GM19397 (cell line): ENCODE measurements around the gene SLC2A9.

ENCODE experiments used
- ATAC-seq: cut with Tn5 transposase; IDR thresholded peaks from one replicate; pipeline ENCODE4 v1.9.1; 2021; ENCODE audit warnings: mild to moderate bottlenecking, moderate library complexity; ENCODE audit not compliant: unreplicated experiment

SLC2A9 gene

GRCh38 chr4:9969526-9970398, 51.5 kb downstream of the SLC2A9 start:
- ATAC-seq, result no peak

GRCh38 chr4:9968472-9968871, 52.8 kb downstream of the SLC2A9 start:
- no peak for ATAC-seq

- no peak for ATAC-seq
Measured at GRCh38 chr4:9964879-9965278, 56.4 kb downstream of the SLC2A9 start.

GRCh38 chr4:9963328-9963727, 58.0 kb downstream of the SLC2A9 start:
- ATAC-seq, result no peak

GRCh38 chr4:9962611-9963314, 58.5 kb downstream of the SLC2A9 start:
- no peak for ATAC-seq

GRCh38 chr4:9954468-9954867, 66.8 kb downstream of the SLC2A9 start:
- ATAC-seq, result no peak

- no peak for ATAC-seq
Measured at GRCh38 chr4:9953089-9953488, 68.2 kb downstream of the SLC2A9 start.

- no peak for ATAC-seq
Measured at GRCh38 chr4:9952415-9952950, 68.8 kb downstream of the SLC2A9 start.

- no peak for ATAC-seq
Measured at GRCh38 chr4:9949573-9949972, 71.7 kb downstream of the SLC2A9 start.

GRCh38 chr4:9947168-9948062, 73.9 kb downstream of the SLC2A9 start:
- ATAC-seq, result no peak

GRCh38 chr4:9946170-9946569, 75.1 kb downstream of the SLC2A9 start:
- ATAC-seq, result no peak

GRCh38 chr4:9944431-9945425, 76.6 kb downstream of the SLC2A9 start:
- ATAC-seq, result no peak

GRCh38 chr4:9943761-9944160, 77.5 kb downstream of the SLC2A9 start:
- no peak for ATAC-seq

GRCh38 chr4:9942921-9943600, 78.2 kb downstream of the SLC2A9 start:
- no peak for ATAC-seq

GRCh38 chr4:9942139-9942538, 79.2 kb downstream of the SLC2A9 start:
- ATAC-seq, result no peak

- ATAC-seq, result no peak
Measured at GRCh38 chr4:9940041-9940440, 81.3 kb downstream of the SLC2A9 start.

GRCh38 chr4:9938933-9939332, 82.4 kb downstream of the SLC2A9 start:
- no peak for ATAC-seq

- no peak for ATAC-seq
Measured at GRCh38 chr4:9937078-9937477, 84.2 kb downstream of the SLC2A9 start.

GRCh38 chr4:9936129-9936644, 85.1 kb downstream of the SLC2A9 start:
- no peak for ATAC-seq
